NCI-H524 treated with DMSO at 0.1 percent for 48 hours (cell line): ENCODE results near the gene MTSS2.

Experiments used
- DNase-seq: peaks from one replicate; lab custom pipeline; 2025; lab: John Stamatoyannopoulos, UW

MTSS2 gene

GRCh38 chr16:70685938-70686375 is at the start of gene MTSS2:
Gene MTSS2, minus strand, starts transcription at chr16:70686053. Its CDS starts 262 bp downstream, at chr16:70685791.
- peak; percentile 10 for DNase-seq

- DNase-seq = no peak
These were observed 49.5 kb upstream of the MTSS2 start for GRCh38 chr16:70735141-70735979.

DNA sequence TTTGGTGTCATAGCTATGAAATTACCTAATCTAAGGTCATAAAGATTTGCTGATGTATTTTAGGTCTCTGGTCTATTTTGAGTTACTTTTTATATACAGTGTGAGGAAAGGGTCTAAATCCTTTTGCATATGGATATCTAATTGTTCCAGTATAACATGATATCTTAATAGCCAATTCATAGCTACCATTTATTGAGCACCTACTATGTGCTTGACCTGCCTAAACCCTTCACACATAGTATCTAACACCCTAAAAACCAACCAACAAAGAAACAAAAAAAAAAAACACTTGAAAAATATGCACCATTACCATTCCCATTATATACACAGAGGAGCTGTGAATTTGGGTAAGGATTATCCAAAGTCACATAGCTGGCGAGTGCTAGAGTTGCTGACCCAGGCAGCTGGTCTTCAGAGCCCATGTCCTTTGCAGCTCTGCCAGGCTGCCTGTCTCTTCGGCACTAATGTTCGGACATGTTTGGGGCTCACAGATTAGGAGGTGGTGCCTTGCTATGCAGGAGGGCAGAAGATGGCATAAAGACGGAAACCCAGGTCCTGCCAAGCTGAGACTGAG is 48.8 kb upstream of the MTSS2 start:
- DNase-seq = no peak

- DNase-seq = no peak
These were observed 45.1 kb upstream of the MTSS2 start for GRCh38 chr16:70730944-70731343.

- DNase-seq = peak; percentile 49
These were observed 44.2 kb upstream of the MTSS2 start for GRCh38 chr16:70730031-70730430.

DNA sequence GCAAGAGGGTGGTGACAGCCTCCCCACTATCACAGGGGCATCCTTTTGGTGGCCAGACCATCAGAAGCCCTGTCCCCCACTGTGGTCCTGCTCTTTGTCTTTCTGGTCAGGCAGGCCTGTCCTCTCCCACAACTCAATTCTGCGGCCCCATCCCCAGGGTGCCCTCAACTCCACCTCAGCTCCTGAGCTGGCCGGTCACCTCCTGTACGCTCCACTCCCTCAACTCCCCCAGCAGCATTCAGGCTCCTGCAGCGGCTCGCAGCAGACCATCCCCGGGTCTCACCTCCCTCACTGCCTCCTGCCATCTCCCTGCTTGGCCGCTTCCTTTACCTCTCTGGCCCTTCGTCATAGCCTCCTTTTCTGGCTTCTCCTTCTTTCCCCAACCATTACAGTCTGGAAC is 43.4 kb upstream of the MTSS2 start:
- DNase-seq = no peak

DNA sequence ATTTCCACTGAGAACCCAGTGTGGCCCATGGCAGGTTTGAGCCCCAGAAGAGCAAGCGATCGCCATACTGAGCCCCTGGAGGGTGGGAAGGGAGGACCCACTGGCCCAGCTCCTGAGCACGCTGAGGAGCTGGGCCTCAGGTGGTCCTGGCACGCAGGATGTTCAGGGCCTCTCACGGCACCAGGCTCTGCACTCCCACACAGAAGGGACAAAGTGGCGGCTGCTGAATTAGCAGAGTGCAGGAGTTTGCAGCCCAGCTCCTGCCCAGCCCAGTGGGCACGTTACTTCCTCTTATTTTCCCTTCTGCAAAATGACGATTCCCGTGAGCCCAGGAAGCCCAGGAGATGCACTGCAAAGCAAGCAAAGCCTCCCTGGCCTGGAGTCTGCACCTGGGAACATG is 42.3 kb upstream of the MTSS2 start:
- no peak for DNase-seq

- DNase-seq = no peak
These were observed 41.1 kb upstream of the MTSS2 start for GRCh38 chr16:70726892-70727361.

GRCh38 chr16:70725912-70726828 is 40.3 kb upstream of the MTSS2 start:
- no peak for DNase-seq

- DNase-seq = no peak
These were observed 39.4 kb upstream of the MTSS2 start for GRCh38 chr16:70725024-70725911.

- no peak for DNase-seq
These were observed 38.5 kb upstream of the MTSS2 start for GRCh38 chr16:70724146-70725023.

GRCh38 chr16:70723740-70724145 is 37.9 kb upstream of the MTSS2 start:
- no peak for DNase-seq

DNA sequence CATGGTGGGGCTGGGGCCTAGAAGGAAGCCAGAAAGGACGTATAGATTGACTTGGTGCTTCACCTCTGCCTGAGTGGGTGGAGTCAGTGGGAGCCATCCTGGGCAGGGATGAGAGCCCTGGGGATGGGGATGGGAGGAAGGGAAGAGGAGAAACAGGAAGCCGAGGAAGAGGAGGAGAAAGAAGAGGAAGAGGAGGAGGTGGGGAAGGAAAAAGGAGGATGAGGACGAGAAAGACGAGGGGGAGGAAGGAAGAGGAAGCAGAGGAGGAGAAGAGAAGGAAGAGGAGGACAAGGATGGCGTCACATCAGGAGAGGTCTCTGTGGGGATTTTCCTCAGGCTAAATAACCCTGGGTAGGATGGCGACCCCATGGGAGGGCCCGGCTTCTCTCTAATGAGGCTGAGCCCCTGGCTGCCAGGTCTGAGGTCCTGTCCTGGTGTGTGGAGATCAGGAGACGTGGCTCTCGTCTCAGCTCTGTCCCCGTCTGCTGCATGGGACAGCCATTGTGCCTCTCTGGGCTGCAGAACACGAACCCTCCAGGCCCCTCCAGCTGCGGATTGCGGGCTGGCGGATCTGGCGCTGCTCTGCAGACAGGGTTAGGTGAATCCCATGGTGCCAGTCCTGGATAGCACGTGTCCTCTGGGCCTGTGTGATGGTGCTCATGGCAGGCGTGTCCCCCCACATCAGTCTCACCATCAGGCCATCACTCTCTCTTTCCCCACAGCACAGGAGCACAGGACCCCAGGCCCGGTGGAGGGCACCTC is 35.5 kb upstream of the MTSS2 start:
- DNase-seq = no peak

GRCh38 chr16:70720425-70721201 is 34.8 kb upstream of the MTSS2 start:
- DNase-seq = no peak

DNA sequence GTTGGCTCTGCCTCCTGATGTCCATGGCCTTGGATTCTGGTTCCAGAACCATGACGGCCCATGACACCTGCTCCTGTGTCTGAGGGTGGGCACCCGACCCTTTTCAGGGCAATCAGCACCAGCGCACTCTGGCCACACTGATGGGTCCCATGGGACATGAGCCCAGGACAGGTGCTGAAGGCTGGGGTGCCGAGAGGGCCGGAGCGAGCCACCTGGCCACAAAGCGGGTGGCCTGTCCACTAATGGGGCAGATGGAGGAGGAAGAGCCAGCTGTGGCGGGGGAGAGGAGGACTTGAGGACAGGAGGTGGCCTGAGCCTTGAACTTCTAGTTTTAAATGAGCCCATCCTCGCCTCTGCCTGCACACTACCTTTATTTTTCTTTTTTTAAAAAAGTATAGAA is 31.2 kb upstream of the MTSS2 start:
- DNase-seq = no peak

DNA sequence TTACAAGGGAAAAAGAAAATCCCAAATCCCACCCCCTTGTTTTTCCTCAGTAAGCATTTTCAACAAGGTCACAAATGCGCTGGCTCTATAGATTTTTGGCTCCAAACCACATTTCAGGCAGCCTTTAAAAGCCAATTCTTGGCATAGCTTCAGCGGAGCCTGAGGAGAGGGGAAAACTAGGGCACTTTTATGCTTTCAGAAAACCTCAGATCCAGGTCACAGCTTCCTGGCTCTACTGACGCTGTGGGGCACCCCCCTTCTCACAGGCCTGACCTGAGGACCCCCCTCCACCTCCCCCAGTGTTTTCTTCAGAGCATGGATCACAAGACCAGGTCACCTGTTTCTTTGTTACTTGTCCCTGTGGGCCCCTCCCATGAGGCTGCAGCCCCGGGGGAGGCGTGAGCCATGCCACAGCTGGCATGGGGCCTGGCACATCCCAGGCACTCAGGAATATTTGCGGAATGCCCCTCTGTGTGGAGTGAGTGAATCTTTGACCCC is 30.1 kb upstream of the MTSS2 start:
- no peak for DNase-seq

DNA sequence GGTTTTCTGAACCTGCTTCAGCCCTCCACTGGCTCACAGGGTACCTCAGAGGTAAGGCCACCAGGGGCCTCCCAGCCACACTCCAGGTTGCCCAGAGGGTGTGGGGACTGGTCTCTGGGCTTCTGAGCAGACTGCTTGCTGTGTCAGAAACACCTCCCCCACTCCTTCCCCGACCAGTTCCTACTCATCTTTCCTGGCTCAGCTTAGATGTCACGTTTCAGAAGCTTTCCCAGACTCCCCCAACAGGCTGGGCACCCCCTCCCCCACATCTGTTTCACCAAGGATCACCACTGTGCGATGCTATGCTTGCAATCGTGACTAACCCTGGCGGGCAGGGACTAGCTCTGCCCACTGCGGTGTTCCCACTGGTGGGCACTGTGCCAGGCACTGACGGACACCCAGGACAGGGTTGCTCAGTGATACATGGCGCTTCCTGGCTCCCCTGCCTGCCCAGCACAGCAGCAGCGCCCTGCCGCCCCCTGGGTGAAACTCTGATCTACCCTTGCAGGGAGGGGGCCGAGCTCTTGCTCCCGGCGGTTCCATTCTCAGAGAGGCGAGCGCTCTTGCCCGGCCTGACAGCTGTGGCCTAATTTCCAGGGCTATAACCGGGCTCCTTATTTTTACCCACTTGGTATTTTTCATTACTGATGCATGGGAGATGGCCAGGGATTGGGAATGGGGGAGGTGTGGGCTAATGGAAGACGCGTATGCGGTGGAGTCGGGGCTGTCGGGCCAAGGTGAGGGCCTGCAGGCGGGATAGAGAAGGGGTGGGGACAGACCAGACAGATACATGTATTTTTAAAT is 29.4 kb upstream of the MTSS2 start:
- no peak for DNase-seq

- DNase-seq = no peak
These were observed 28.8 kb upstream of the MTSS2 start for GRCh38 chr16:70714581-70715054.
